DND-41 (cell line): Measurements from ENCODE around the gene KCTD19.

Source experiments
- ATAC-seq: fragments of 200-7000 bp; cut with Tn5 transposase; 3 replicates; pipeline ENCODE4 v1.9.1; 2021; ENCODE audit warnings: low read depth; ENCODE audit not compliant: insufficient read depth
- DNase-seq: peaks from one replicate; pipeline ENCODE4 v3.0.0-alpha.2; 2020
- H2AFZ ChIP-seq: 2 replicates; pipeline ENCODE4 v1.6.0; 2012; ENCODE audit warnings: low read depth, low read length
- H3K27ac ChIP-seq: 2 replicates; pipeline ENCODE4 v1.5.1; 2012; ENCODE audit warnings: low read length, inconsistent platforms
- H3K27me3 ChIP-seq: fragments of 200-600 bp; sonication (generic); 2 replicates; pipeline ENCODE4 v1.6.0; 2012; ENCODE audit warnings: low read length, mild to moderate bottlenecking, inconsistent platforms; ENCODE audit not compliant: insufficient read depth, poor library complexity
- H3K36me3 ChIP-seq: 2 replicates; pipeline ENCODE4 v1.5.1; 2012; ENCODE audit warnings: low read length, inconsistent platforms; ENCODE audit not compliant: insufficient read depth
- H3K4me1 ChIP-seq: 2 replicates; pipeline ENCODE4 v1.5.1; 2012; ENCODE audit warnings: mild to moderate bottlenecking, low read length; ENCODE audit not compliant: insufficient read depth
- H3K4me2 ChIP-seq: 2 replicates; pipeline ENCODE4 v1.6.0; 2012; ENCODE audit warnings: mild to moderate bottlenecking, moderate library complexity, low read length, inconsistent platforms; ENCODE audit not compliant: insufficient read depth
- H3K4me3 ChIP-seq, 2 experiments: fragments of 200-600 bp in 1 of 2; shearing (Covaris generic) in 1 of 2; 2 replicates each; pipeline ENCODE4 v1.5.1; 2012 to 2016; ENCODE audit warnings: inconsistent platforms in 2 of 2, low read length in 2 of 2, mild to moderate bottlenecking in 2 of 2, low read depth in 1 of 2, moderate library complexity in 1 of 2
- H3K79me2 ChIP-seq: 2 replicates; pipeline ENCODE4 v1.6.0; 2012; ENCODE audit warnings: low read length, inconsistent platforms; ENCODE audit not compliant: insufficient read depth
- H3K9ac ChIP-seq: 2 replicates; pipeline ENCODE4 v1.6.0; 2012; ENCODE audit warnings: low read depth, mild to moderate bottlenecking, inconsistent platforms, low read length, moderate library complexity
- H3K9me3 ChIP-seq: 2 replicates; pipeline ENCODE4 v1.5.1; 2012; ENCODE audit warnings: low read length, moderate library complexity, mild to moderate bottlenecking, inconsistent platforms; ENCODE audit not compliant: insufficient read depth, severe bottlenecking
- H4K20me1 ChIP-seq: 2 replicates; pipeline ENCODE4 v1.6.0; 2012; ENCODE audit warnings: low read length; ENCODE audit not compliant: insufficient read depth
- CTCF ChIP-seq: IDR thresholded peaks from 2 replicates; pipeline ENCODE4 v1.5.1; 2012; ENCODE audit warnings: borderline replicate concordance, low read length, moderate library complexity, mild to moderate bottlenecking; ENCODE audit not compliant: poor library complexity, severe bottlenecking; ENCODE audit errors: extremely low read depth
- EZH2 ChIP-seq: IDR thresholded peaks from 3 replicates; pipeline ENCODE4 v1.6.1; 2012; ENCODE audit warnings: borderline replicate concordance, low read depth, mild to moderate bottlenecking, moderate library complexity, low read length, inconsistent platforms; ENCODE audit not compliant: severe bottlenecking

KCTD19 gene

GRCh38 chr16:67270931-67271338 is 55.6 kb downstream of the KCTD19 start:
- H3K4me3 ChIP-seq = no peak overlapping the region
- no peak for TF ChIP-seq EZH2
- TF ChIP-seq CTCF = no peak
- no peaks in the 10 kb centered on the region for H3K9me3 ChIP-seq
- H3K9ac ChIP-seq = no peak overlapping the region
- H3K4me1 ChIP-seq = no peaks in the 10 kb centered on the region
- H2AFZ ChIP-seq = no peak overlapping the region
- DNase-seq (no peak), ATAC-seq (no peak)
- peaks cover 3% of the 10 kb centered on the region for H3K27me3 ChIP-seq
- H4K20me1 ChIP-seq = no peaks in the 10 kb centered on the region
- no peak overlapping the region for H3K27ac ChIP-seq
- no peaks in the 10 kb centered on the region for H3K79me2 ChIP-seq
- H3K4me2 ChIP-seq = no peak overlapping the region
- no peaks in the 10 kb centered on the region for H3K36me3 ChIP-seq

- Histone ChIP-seq H3K27me3 (peaks cover 13% of the 10 kb centered on the region), H3K4me3 (no peak overlapping the region), H3K9ac (no peak overlapping the region), H3K9me3 (no peaks in the 10 kb centered on the region), H3K36me3 (no peaks in the 10 kb centered on the region), H3K79me2 (no peaks in the 10 kb centered on the region), H4K20me1 (no peaks in the 10 kb centered on the region), H3K4me1 (no peaks in the 10 kb centered on the region), H2AFZ (no peak overlapping the region), H3K27ac (no peak overlapping the region), H3K4me2 (no peak overlapping the region)
- no peak for TF ChIP-seq CTCF
- no peak for TF ChIP-seq EZH2
- no peak for DNase-seq
- no peak for ATAC-seq
Observed at GRCh38 chr16:67269766-67270165, 56.8 kb downstream of the KCTD19 start.

- DNase-seq (no peak), ATAC-seq (no peak)
- Histone ChIP-seq H3K79me2 (no peaks in the 10 kb centered on the region), H3K9ac (no peak overlapping the region), H4K20me1 (no peaks in the 10 kb centered on the region), H3K4me1 (no peaks in the 10 kb centered on the region), H3K9me3 (no peaks in the 10 kb centered on the region), H3K27me3 (peaks cover 21% of the 10 kb centered on the region), H3K27ac (no peak overlapping the region), H3K4me2 (no peak overlapping the region), H3K4me3 (no peak overlapping the region), H2AFZ (no peak overlapping the region), H3K36me3 (no peaks in the 10 kb centered on the region)
- TF ChIP-seq CTCF = no peak
- no peak for TF ChIP-seq EZH2
Observed at GRCh38 chr16:67268136-67268579, 58.4 kb downstream of the KCTD19 start.

DNA sequence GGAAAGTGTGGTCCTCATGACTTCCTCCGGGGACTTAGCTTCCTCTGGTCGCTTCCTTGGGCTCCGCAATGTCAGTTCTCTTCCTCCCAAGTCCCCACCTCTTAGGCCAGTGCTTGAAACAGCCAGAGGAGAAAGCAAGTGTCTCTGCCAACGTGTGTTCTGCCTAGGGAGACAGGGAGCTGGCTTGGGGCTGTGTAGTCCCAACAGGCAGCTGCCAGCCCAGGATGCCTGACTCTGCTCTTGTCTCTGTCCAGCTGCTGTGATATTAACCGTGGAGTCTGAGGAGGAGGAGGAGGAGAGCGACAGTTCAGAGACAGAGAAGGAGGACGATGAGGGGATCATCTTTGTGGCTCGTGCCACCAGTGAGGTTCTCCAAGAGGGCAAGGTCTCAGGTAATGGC is 60.7 kb downstream of the KCTD19 start:
- no peak overlapping the region for H2AFZ ChIP-seq
- H3K4me1 ChIP-seq = no peaks in the 10 kb centered on the region
- H3K27me3 ChIP-seq = peaks cover 34% of the 10 kb centered on the region
- DNase-seq (no peak), ATAC-seq (no peak)
- no peak overlapping the region for H3K9ac ChIP-seq
- no peaks in the 10 kb centered on the region for H4K20me1 ChIP-seq
- H3K4me3 ChIP-seq = no peak overlapping the region
- no peaks in the 10 kb centered on the region for H3K36me3 ChIP-seq
- H3K4me2 ChIP-seq = no peak overlapping the region
- no peak overlapping the region for H3K27ac ChIP-seq
- H3K9me3 ChIP-seq = no peaks in the 10 kb centered on the region
- H3K79me2 ChIP-seq = no peaks in the 10 kb centered on the region
- TF ChIP-seq EZH2 = no peak
- no peak for TF ChIP-seq CTCF
